ENCODE results near the gene RWDD4.

- TF ChIP-seq CTCF (IDR thresholded peaks at IDR 0.05; ENCODE audit: borderline replicate concordance, extremely low read depth, low read length, poor library complexity, severe bottlenecking) (no peak), EZH2 (IDR thresholded peaks at IDR 0.05; ENCODE audit: borderline replicate concordance, low read depth, low read length, severe bottlenecking) (no peak)
Observed at GRCh38 chr4:183657564-183657963, 1.4 kb downstream of the RWDD4 start.

Measured in DND-41 (cell line).